Calu3 (cell line): Measurements from ENCODE around the gene C12orf42. TPM values are rescaled to one million over a fixed set of nuclear protein-coding genes. Genes with fewer than 3 reads are reported as not detected.
"Not testable (repeated sequence)": the region's sequence is repeated elsewhere in the genome, so short reads cannot be mapped to it uniquely, and the experiment has no call there.

Experiments used
- BruUV-seq: library from RNA; stranded (reverse); fragments of 400-500 nt; replicated peaks from 2 replicates; lab custom pipeline; 2021; lab: Mats Ljungman, UMichigan
- CTCF ChIA-PET: fragments of 300-600 bp; sonication (Branson Sonifier 250); formaldehyde crosslinking; loops from one replicate; lab custom pipeline; 2022; ENCODE audit warnings: antibody characterized with exemption; lab: Charles Lee
- DNase-seq: peaks from one replicate; pipeline ENCODE4 v3.0.0; 2022
- H3K27ac Mint-ChIP-seq: one replicate; pipeline ENCODE4 v1.8.0; 2022; ENCODE audit warnings: mixed read lengths; ENCODE audit not compliant: unreplicated experiment
- H3K27me3 Mint-ChIP-seq: one replicate; pipeline ENCODE4 v1.8.0; 2022; ENCODE audit warnings: mixed read lengths; ENCODE audit not compliant: unreplicated experiment
- H3K36me3 Mint-ChIP-seq: one replicate; pipeline ENCODE4 v1.8.0; 2022; ENCODE audit warnings: mild to moderate bottlenecking, moderate library complexity, mixed read lengths; ENCODE audit not compliant: insufficient read depth, unreplicated experiment
- H3K4me1 Mint-ChIP-seq: one replicate; pipeline ENCODE4 v1.8.0; 2022; ENCODE audit warnings: mild to moderate bottlenecking, low read depth, mixed read lengths; ENCODE audit not compliant: unreplicated experiment
- H3K4me3 Mint-ChIP-seq: one replicate; pipeline ENCODE4 v1.8.0; 2022; ENCODE audit warnings: mild to moderate bottlenecking, low read depth, moderate library complexity, mixed read lengths; ENCODE audit not compliant: unreplicated experiment
- H3K9me3 Mint-ChIP-seq: one replicate; pipeline ENCODE4 v1.8.0; 2022; ENCODE audit warnings: low read depth, mixed read lengths; ENCODE audit not compliant: unreplicated experiment
- intact Hi-C: fragments of 100-400 bp; cut with micrococcal nuclease; formaldehyde crosslinking; loops from one replicate; pipeline ENCODE4 v1.10.0; 2022; ENCODE audit not compliant: unreplicated experiment
- total RNA-seq: library from RNA; stranded (reverse); gene quantifications from 2 replicates; pipeline ENCODE4 v1.2.3, GENCODE V29; 2022
- TF ChIP-seq, protein P1 (sequence below): fragments of 200-600 bp; IDR thresholded peaks from one replicate; pipeline ENCODE4 v1.8.0; 2022; ENCODE audit warnings: antibody characterized with exemption; ENCODE audit not compliant: unreplicated experiment

Gene C12orf42
- total RNA-seq, 1 experiment from 2014 or later: not detected

DNA sequence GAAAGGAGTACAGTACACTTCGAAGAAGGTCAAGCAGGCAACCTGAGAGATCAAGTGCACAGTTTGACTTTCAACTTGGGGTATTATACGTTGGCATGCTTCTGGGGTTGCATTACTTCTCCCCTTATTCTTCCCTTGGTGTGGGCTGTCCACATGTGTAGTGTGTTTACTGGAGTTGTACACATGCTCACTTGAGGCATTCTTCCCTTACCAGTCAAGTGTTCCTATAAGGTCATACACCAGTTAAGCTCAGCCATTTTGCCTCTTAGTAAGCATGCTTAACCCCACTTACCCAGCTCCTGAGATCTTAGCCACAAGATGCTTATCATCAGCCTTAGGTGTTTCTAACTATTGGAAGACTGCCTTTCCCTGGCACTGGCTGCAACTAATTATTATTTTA, 63.8 kb downstream of the C12orf42 start:
- no peaks in the 10 kb centered on the region for H3K4me1 Mint-ChIP-seq
- no peaks in the 10 kb centered on the region for H3K36me3 Mint-ChIP-seq
- no peak overlapping the region for H3K4me3 Mint-ChIP-seq
- H3K27ac Mint-ChIP-seq: no peak overlapping the region
- peaks cover 7% of the 10 kb centered on the region for H3K9me3 Mint-ChIP-seq
- intact Hi-C loops: no loop called here
- DNase-seq: no peak
- no TSS peak for BruUV-seq
- TF ChIP-seq, protein P1, sequence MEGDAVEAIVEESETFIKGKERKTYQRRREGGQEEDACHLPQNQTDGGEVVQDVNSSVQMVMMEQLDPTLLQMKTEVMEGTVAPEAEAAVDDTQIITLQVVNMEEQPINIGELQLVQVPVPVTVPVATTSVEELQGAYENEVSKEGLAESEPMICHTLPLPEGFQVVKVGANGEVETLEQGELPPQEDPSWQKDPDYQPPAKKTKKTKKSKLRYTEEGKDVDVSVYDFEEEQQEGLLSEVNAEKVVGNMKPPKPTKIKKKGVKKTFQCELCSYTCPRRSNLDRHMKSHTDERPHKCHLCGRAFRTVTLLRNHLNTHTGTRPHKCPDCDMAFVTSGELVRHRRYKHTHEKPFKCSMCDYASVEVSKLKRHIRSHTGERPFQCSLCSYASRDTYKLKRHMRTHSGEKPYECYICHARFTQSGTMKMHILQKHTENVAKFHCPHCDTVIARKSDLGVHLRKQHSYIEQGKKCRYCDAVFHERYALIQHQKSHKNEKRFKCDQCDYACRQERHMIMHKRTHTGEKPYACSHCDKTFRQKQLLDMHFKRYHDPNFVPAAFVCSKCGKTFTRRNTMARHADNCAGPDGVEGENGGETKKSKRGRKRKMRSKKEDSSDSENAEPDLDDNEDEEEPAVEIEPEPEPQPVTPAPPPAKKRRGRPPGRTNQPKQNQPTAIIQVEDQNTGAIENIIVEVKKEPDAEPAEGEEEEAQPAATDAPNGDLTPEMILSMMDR: no peak
- no peaks in the 10 kb centered on the region for H3K27me3 Mint-ChIP-seq
- CTCF ChIA-PET: no interaction called here

DNA sequence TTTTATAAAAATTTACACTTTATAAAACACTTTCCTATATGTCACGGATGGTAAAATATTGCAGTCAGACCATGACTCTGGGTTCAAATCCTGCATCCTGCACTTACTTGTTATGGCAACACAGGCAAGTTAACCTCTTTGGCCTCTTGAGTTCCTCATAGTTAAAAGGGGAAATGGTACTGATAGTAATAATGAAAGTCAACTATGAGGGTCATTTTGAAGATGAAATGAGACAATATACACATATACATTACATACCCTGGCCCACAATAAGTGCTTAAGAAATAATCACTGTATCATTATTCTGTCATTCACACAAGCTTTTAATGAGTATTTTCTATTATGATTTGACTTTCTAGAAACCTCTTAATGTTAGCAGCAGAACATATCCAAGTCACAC, 64.4 kb downstream of the C12orf42 start:
- Mint-ChIP-seq H3K27me3 (no peaks in the 10 kb centered on the region), H3K27ac (no peak overlapping the region), H3K4me3 (no peak overlapping the region), H3K4me1 (no peaks in the 10 kb centered on the region), H3K36me3 (no peaks in the 10 kb centered on the region), H3K9me3 (peaks cover 7% of the 10 kb centered on the region)
- BruUV-seq: no TSS peak
- CTCF ChIA-PET: no interaction called here
- TF ChIP-seq, protein P1: no peak
- no peak for DNase-seq
- intact Hi-C loops: no loop called here

DNA sequence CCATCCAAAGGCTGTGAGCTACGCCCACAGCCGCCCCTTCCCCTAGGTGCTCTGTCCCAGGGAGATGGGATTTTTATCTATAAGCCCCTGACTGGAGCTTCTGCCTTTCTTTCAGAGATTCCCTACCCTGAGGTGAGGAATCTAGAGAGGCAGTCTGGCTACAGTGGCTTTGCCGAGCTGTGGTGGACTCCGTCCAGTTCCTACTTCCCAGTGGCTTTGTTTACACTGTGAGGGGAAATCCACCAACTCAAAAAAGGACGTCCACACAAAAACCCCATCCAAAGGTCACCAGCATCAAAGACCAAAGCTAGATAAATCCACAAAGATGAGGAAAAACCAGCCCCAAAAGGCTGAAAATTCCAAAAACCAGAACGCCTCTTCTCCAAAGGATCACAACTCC, 70.1 kb downstream of the C12orf42 start:
- DNase-seq, H3K4me1 Mint-ChIP-seq, H3K36me3 Mint-ChIP-seq, H3K27me3 Mint-ChIP-seq, intact Hi-C loops, BruUV-seq, CTCF ChIA-PET, H3K4me3 Mint-ChIP-seq, H3K27ac Mint-ChIP-seq: not testable (repeated sequence)
- peaks cover 10% of the 10 kb centered on the region for H3K9me3 Mint-ChIP-seq

DNA sequence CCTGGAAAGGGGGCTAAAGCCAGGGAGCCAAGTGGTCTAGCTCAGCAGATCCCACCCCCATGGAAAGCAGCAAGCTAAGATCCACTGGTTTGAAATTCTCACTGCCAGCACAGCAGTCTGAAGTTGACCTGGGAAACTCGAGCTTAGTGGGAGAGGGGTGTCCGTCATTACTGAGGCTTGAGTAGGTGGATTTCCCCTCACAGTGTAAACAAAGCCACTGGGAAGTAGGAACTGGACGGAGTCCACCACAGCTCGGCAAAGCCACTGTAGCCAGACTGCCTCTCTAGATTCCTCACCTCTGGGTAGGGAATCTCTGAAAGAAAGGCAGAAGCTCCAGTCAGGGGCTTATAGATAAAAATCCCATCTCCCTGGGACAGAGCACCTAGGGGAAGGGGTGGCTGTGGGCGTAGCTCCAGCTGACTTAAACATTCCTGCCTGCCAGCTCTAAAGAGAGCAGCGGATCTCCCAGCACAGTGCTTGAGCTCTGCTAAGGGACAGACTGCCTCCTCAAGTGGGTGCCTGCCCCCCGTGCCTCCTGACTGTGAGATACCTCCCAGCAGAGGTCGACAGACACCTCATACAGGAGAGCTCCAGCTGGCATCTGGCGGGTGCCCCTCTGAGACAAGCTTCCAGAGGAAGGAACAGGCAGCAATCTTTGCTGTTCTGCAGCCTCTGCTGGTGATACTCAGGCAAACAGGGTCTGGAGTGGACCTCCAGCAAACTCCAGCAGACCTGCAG, 70.8 kb downstream of the C12orf42 start:
- H3K27ac Mint-ChIP-seq, H3K27me3 Mint-ChIP-seq, H3K36me3 Mint-ChIP-seq, BruUV-seq, CTCF ChIA-PET, DNase-seq, H3K4me3 Mint-ChIP-seq, H3K4me1 Mint-ChIP-seq, intact Hi-C loops: not testable (repeated sequence)
- H3K9me3 Mint-ChIP-seq: peaks cover 10% of the 10 kb centered on the region

DNA sequence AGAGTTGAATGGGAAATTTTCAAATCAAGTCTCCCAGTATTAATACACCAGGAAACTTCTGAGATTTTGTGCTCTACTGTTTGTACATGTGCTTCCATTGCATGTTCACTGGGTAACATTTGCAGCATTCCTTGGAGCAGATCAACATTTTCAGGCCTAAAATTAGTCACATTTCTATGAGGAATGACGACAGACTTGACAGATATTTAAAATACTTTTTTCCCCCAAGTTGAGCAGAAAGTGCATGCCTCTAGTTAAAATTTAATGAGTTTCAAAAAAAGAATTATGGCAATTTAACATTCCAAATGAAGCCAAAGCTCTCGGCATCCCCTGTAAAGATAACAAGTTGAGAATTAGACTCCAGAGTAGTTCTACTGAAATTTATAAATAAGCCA, 72.3 kb downstream of the C12orf42 start:
- Mint-ChIP-seq H3K9me3 (peaks cover 10% of the 10 kb centered on the region), H3K27me3 (no peaks in the 10 kb centered on the region), H3K36me3 (no peaks in the 10 kb centered on the region), H3K4me1 (no peaks in the 10 kb centered on the region), H3K4me3 (no peak overlapping the region), H3K27ac (no peak overlapping the region)
- TF ChIP-seq, protein P1: no peak
- DNase-seq: no peak
- CTCF ChIA-PET: no interaction called here
- intact Hi-C loops: no loop called here
- BruUV-seq: no TSS peak
